HepG2 (cell line): ENCODE measurements around the gene HOXA13. TPM values are rescaled to one million over a fixed set of nuclear protein-coding genes. Genes with fewer than 3 reads are reported as not detected.

Experiments
- ATAC-seq: fragments of 200-7000 bp; cut with Tn5 transposase; 3 replicates; pipeline ENCODE4 v1.9.1; 2020; ENCODE audit warnings: mild to moderate bottlenecking, moderate library complexity
- BruUV-seq: library from RNA; stranded (reverse); fragments of 400-500 nt; replicated peaks from 2 replicates; lab custom pipeline; 2021; lab: Mats Ljungman, UMichigan
- CTCF ChIA-PET: fragments of 300-600 bp; formaldehyde crosslinking; extraction: SDS; loops from one replicate; lab custom pipeline; 2021; ENCODE audit warnings: low total read pairs, inconsistent platforms, low intra/inter-chr PET ratio; lab: Yijun Ruan, JAX
- POLR2A ChIA-PET: fragments of 350-600 bp; sonication (Branson Sonifier 250); formaldehyde crosslinking; loops from one replicate; lab custom pipeline; 2020; ENCODE audit warnings: antibody characterized with exemption, inconsistent platforms; lab: Yijun Ruan, JAX
- DNase-seq: peaks from one replicate; pipeline ENCODE4 v3.0.0-alpha.2; 2015; ENCODE audit warnings: low spot score
- FAIRE-seq: peaks from 3 replicates; lab custom pipeline; 2011; peaks lifted over from hg19 to GRCh38; lab: Jason Lieb, UNC
- H2AFZ ChIP-seq: one replicate; pipeline ENCODE4 v1.6.1; 2011; ENCODE audit warnings: low read length, inconsistent platforms
- H3K27ac ChIP-seq: fragments of 300-600 bp; 3 replicates; pipeline ENCODE4 v1.8.0; 2011; ENCODE audit warnings: mixed run types, mild to moderate bottlenecking, mixed read lengths, low read length, inconsistent platforms; ENCODE audit not compliant: insufficient read depth; ENCODE audit errors: extremely low read length
- H3K27me3 ChIP-seq, 2 experiments: fragments of 200-600 bp in 1 of 2; 2 replicates in 1 of 2; 3 replicates in 1 of 2; pipeline versions ENCODE4 v1.6.0 to v1.8.0; 2011; ENCODE audit warnings: low read length in 2 of 2, mild to moderate bottlenecking in 2 of 2, moderate library complexity in 2 of 2, inconsistent platforms in 1 of 2; ENCODE audit not compliant: insufficient read depth in 2 of 2, control insufficient read depth in 1 of 2
- H3K36me3 ChIP-seq, 2 experiments: fragments of 200-600 bp in 1 of 2; replicated peaks in 1 of 2; 2 replicates in 1 of 2; 3 replicates in 1 of 2; pipeline versions ENCODE4 v1.5.1 to v1.8.0; 2011; ENCODE audit warnings: low read length in 2 of 2, inconsistent platforms in 1 of 2; ENCODE audit not compliant: insufficient read depth in 2 of 2, control insufficient read depth in 1 of 2
- H3K4me1 ChIP-seq: 2 replicates; pipeline ENCODE4 v1.5.1; 2012; ENCODE audit warnings: low read length, inconsistent platforms; ENCODE audit not compliant: insufficient read depth
- H3K4me2 ChIP-seq: 2 replicates; pipeline ENCODE4 v1.6.0; 2011; ENCODE audit warnings: low read depth, low read length, inconsistent platforms
- H3K4me3 ChIP-seq, 3 experiments: fragments of 200-600 bp in 1 of 3; sonication (generic), shearing (Covaris generic) in 1 of 3; replicated peaks in 1 of 3; 2 replicates each; pipeline ENCODE4 v1.5.1; 2011 to 2016; ENCODE audit warnings: low read length in 3 of 3, inconsistent platforms in 2 of 3, low read depth in 2 of 3, mild to moderate bottlenecking in 2 of 3, control low read depth in 1 of 3, mixed read lengths in 1 of 3; ENCODE audit not compliant: insufficient read depth in 1 of 3
- H3K79me2 ChIP-seq: one replicate; pipeline ENCODE4 v1.6.1; 2011; ENCODE audit warnings: low read length, inconsistent platforms; ENCODE audit not compliant: insufficient read depth
- H3K9ac ChIP-seq: 2 replicates; pipeline ENCODE4 v1.6.0; 2011; ENCODE audit warnings: mild to moderate bottlenecking, low read depth, low read length, inconsistent platforms; ENCODE audit not compliant: insufficient read depth
- H3K9me3 ChIP-seq: 2 replicates; pipeline ENCODE4 v1.5.1; 2012; ENCODE audit warnings: mild to moderate bottlenecking, low read length
- H4K20me1 ChIP-seq: 2 replicates; pipeline ENCODE4 v1.6.0; 2011; ENCODE audit warnings: inconsistent platforms, mild to moderate bottlenecking, low read length, moderate library complexity; ENCODE audit not compliant: insufficient read depth
- AFF4 ChIP-seq: sonication (generic); formaldehyde crosslinking; IDR thresholded peaks from 2 replicates; pipeline ENCODE4 v1.4.0; 2020; ENCODE audit warnings: missing genetic modification reagents
- CSRNP1 ChIP-seq: sonication (generic); formaldehyde crosslinking; IDR thresholded peaks from 2 replicates; pipeline ENCODE4 v1.8.1; 2023; ENCODE audit warnings: mild to moderate bottlenecking, missing genetic modification reagents
- EZH2 ChIP-seq: conservative IDR thresholded peaks from 2 replicates; pipeline ENCODE4 v1.6.1; 2012; ENCODE audit warnings: mild to moderate bottlenecking, low read depth, low read length, moderate library complexity
- KLF6 ChIP-seq: IDR thresholded peaks from 2 replicates; pipeline ENCODE4 v1.8.0; 2016; ENCODE audit warnings: missing biosample characterization, missing genetic modification reagents
- SKI ChIP-seq: fragments of 450-650 bp; IDR thresholded peaks from one replicate; pipeline ENCODE4 v1.6.1; 2018; ENCODE audit warnings: mild to moderate bottlenecking; ENCODE audit not compliant: partially characterized antibody
- SMAD1 ChIP-seq: sonication (generic); formaldehyde crosslinking; IDR thresholded peaks from 2 replicates; pipeline ENCODE4 v1.4.0; 2020; ENCODE audit warnings: missing genetic modification reagents, low read depth, mild to moderate bottlenecking, borderline replicate concordance
- U2AF2 ChIP-seq: fragments of 200-400 bp; formaldehyde crosslinking; IDR thresholded peaks from 2 replicates; pipeline ENCODE4 v1.6.1; 2017; ENCODE audit warnings: low read depth, mild to moderate bottlenecking, low read length
- ZNF784 ChIP-seq: sonication (generic); formaldehyde crosslinking; IDR thresholded peaks from 2 replicates; pipeline ENCODE4 v1.5.1; 2020; ENCODE audit warnings: missing genetic modification reagents, mild to moderate bottlenecking, borderline replicate concordance
- WGBS: methylation state at CpG from one replicate; pipeline ENCODE4 v1.1.6; 2017; ENCODE audit warnings: low lambda C conversion rate; 5-methylcytosine and 5-hydroxymethylcytosine counted together
- in situ Hi-C: cut with HindIII; loops from 2 replicates; pipeline ENCODE4 v1.10.0; 2017; ENCODE audit warnings: low pct_unique_long_range_greater_than_20kb; ENCODE audit not compliant: extremely low pct_ligation_motif_present
- intact Hi-C: fragments of 100-400 bp; cut with micrococcal nuclease; formaldehyde crosslinking; loops from one replicate; pipeline ENCODE4 v1.10.0; 2022; ENCODE audit not compliant: unreplicated experiment
- polyA plus RNA-seq, 8 experiments: library from polyadenylated mRNA; depleted of rRNA in 3 of 8; stranded (reverse) in 7 of 8; unstranded in 1 of 8; fragments of >200 nt; fragmentation: Illumina TruSeq in 4 of 8; extraction: Trizol in 4 of 8; gene quantifications; 2 replicates each; pipeline versions ENCODE4 v1.2.1 to v1.2.3, GENCODE V29; 2011 to 2016; ENCODE audit warnings: low read depth in 4 of 8, missing spikeins in 1 of 8, mixed read lengths in 1 of 8; ENCODE audit not compliant: insufficient read depth in 1 of 8
- total RNA-seq, 5 experiments: library from RNA; depleted of rRNA; stranded (reverse); fragments of >200 nt; fragmentation: Illumina TruSeq; extraction: Trizol; gene quantifications; 2 replicates each; pipeline ENCODE4 v1.2.3, GENCODE V29; 2016; ENCODE audit warnings: low read depth in 1 of 5

HOXA13 gene
- total and polyA plus RNA-seq, 2 of the 13 experiments (the other 11 are each of a cell fraction or from before 2014, with no cell fraction given), result 0.01 to 0.04 TPM

- Histone ChIP-seq H3K9ac (no peak overlapping the region), H3K79me2 (no peaks in the 10 kb centered on the region), H3K27me3 (peaks cover 0 to 62% of the 10 kb centered on the region in 2 experiments), H3K4me3 (no peak overlapping the region; a peak in 1 of 6 replicates), H3K36me3 (no peaks in the 10 kb centered on the region), H3K9me3 (no peaks in the 10 kb centered on the region), H4K20me1 (no peaks in the 10 kb centered on the region), H3K4me1 (peaks cover 18% of the 10 kb centered on the region), H3K4me2 (peak overlapping the region; percentile 41), H3K27ac (no peak overlapping the region), H2AFZ (no peak overlapping the region)
- no peak for DNase-seq
- in situ Hi-C loops, result loop anchor here (25.0 kb wide), 1 partner anchor 1084 kb away; no protein-coding TSS in a partner anchor
- CTCF ChIA-PET, result no interaction called here
- no TSS peak for BruUV-seq
- ATAC-seq, result peak; percentile 51
- POLR2A ChIA-PET, result interaction anchor here (0.9 kb wide), 1 partner anchor 11 kb away, joined by 3 read pairs; no protein-coding TSS in a partner anchor
- TF ChIP-seq AFF4 (CRISPR knock-in tag) (no peak), U2AF2 (no peak), CSRNP1 (CRISPR knock-in tag) (no peak), SMAD1 (CRISPR knock-in tag) (no peak), EZH2 (peak; percentile 55; the same call in 1 of the 2 replicates), ZNF784 (CRISPR knock-in tag) (no peak), KLF6 (no peak), SKI (peak; percentile 2)
- WGBS, result 58% methylated on average over 30 of the region's 30 CpGs
- intact Hi-C loops, result no loop called here
- FAIRE-seq, result no peak
Measured at GRCh38 chr7:27171637-27172314, 28.1 kb downstream of the HOXA13 start.
